GM19099 (cell line): ENCODE data around the gene MRPL48.

Source experiments
- POLR2A ChIP-seq: IDR thresholded peaks from 3 replicates; pipeline ENCODE4 v1.6.1; 2011; ENCODE audit warnings: low read depth; ENCODE audit not compliant: insufficient read length; ENCODE audit errors: extremely low read depth

MRPL48 gene

DNA sequence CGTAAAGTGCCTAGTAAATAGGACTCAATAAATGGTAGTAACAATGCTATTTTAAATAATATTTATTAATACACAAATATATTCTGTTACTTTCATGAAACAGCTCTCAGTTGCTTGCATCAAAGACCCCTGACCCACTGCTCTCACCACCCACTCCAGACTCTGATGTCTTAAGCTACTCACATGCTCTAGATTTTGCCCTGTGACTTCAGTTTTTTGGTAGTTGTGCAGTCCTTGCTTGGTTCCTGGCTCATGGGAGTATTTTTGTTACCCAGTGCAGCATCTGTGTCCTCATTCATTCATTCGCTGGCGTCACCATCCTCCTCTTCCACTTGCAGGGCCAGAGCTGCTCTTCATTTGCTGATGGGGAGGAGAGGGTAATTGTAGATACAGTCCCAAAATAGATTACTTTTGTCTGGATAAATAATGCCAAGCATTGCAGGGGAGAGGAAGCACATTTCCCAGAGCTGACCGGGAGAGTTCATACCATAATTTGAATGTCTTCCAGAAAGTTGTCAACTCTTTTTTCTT lies 12.7 kb downstream of the MRPL48 start:
- TF ChIP-seq POLR2A, result no peak

DNA sequence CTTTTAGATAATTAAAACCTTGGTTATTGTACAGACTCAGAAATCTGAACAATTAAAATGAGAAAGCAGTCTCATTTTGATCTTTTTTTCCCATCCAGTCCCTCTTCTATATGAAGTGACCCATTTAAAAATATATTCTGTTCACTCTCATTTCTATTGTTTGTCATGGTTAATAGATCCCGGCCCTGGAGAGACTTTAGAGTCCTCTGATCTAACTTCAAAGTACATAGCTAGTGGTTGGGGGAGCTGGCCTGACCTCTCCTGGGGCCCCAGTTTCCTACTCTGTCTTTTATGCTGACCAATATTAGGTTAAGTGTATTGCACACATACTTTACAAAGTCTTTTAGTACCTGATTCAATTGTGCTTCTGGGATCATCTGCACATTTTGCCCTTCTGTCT lies 13.5 kb downstream of the MRPL48 start:
- no peak for TF ChIP-seq POLR2A

DNA sequence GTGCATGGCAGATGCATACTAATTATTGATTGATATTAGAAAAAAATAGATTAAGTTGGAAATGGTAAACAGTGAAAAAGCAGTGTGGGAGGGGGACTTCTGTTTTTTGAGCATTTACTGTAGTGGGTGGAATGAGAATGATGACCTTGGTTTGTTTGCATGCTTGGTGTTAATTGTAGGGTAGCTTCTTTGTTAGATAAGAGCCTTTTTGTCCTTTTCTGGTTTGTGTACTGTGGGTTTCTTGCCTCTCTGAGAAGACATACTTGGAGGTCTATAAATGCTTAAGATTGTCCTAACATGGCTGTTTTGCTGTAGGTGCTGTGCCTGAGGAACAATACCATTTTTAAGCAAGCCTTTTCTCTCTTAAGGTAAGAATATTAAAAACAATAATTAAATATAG lies 17.0 kb downstream of the MRPL48 start:
- no peak for TF ChIP-seq POLR2A

DNA sequence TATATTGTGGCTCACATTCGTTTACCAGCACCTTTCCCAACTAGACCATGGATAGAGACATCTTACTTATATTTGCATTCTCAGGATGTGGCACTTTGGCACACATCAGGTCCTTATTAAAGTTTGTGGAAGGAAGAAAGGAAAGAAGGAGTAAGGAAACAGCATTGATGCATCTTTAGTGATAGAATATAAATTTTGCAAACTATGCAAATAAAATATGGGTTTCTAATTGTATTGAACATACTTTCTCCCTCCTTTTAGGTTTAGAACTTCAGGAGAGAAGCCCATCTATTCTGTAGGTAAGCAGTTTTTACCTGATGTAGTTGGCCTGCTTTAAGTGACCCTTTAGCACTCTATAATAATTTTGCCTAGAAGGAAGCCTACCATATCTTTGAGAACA lies 20.4 kb downstream of the MRPL48 start:
- no peak for TF ChIP-seq POLR2A

DNA sequence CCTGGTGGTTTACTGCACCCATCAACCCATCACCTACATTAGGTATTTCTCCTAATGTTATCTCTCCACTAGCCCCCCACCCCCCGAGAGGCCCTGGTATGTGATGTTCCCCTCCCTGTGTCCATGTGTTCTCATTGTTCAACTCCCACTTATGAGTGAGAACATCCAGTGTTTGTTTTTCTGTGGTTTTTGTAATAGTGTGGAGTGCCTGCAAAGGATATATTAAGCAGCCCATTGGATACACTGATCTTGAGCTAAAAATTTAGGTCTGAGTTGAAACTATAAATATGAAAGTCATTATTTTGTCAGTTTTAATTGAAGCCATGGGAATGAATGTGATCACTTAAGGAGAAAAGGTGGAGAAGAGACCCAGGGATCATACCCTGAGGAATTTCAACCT lies 23.0 kb downstream of the MRPL48 start:
- TF ChIP-seq POLR2A, result no peak

DNA sequence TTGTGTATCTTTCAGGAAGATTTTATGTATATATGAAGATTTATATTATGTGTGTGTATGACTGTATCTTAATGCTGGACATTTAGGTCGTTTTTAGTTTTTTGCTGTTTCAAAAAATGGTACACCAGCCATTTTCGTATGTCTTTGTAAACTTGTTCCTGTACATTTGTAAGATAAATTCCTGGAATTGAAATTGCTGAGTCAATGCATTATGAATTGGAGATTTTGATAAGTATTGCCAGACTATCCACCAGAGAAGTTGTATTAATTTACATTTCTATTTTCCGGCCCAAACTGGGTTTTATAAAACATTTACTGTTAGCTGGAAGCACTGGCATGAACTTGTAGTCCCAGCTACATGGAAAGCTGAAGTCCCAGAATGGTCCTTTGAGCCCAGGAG lies 24.6 kb downstream of the MRPL48 start:
- no peak for TF ChIP-seq POLR2A

DNA sequence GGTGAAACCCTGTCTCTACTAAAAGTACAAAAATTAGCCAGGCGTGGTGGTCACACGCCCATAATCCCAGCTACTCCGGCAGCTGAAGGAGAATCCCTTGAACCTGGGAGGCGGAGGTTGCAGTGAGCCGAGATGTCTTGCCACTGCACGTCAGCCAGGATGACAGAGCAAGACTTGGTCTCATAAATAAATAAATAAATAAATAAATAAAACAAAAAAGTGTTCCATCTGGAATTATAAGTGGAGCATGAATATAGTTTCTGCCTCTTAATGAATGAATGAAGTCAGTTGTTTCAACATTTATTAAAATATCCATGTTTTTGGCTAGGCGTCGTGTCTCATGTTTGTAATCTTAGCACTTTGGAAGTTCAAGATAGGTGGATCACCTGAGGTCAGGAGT lies 27.1 kb downstream of the MRPL48 start:
- no peak for TF ChIP-seq POLR2A

DNA sequence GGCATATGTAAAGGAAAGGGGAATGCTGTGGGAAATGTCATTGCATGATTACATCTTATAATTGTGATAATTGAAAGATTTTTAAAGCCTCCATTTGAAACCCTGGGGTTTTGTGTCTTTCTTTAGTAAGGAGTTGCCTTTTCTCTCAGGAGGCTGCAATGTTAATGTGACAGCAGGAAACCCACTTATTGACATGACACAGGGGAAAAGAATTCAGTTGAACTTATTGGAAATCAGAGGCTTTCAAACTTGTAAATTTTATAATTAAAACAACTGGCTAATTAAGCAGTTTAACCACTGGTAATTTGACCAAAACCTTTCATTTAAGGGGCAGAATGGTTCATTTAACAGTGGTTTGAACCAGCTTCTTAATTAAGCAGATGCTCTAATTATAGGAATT lies 31.2 kb downstream of the MRPL48 start:
- TF ChIP-seq POLR2A, result no peak

DNA sequence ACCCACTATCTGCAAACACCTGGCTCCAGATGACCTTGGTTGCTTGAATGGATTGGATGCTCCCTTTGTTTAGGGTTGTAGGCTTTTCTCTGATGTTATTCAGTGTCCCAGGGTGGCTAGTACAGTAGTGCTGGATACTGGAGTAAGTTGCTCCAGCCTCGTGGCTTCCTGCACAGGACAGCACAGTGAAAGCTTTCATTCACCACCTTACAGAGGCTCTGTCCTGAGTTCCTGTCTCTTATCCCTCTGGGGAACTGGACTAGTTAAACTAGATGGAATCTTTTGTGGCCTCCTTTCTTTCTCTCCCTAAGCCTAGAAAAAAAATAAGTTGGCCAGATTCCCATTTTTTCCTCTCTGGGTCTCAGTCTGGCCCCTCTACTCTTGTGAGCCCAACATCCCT lies 42.6 kb downstream of the MRPL48 start:
- TF ChIP-seq POLR2A, result no peak

DNA sequence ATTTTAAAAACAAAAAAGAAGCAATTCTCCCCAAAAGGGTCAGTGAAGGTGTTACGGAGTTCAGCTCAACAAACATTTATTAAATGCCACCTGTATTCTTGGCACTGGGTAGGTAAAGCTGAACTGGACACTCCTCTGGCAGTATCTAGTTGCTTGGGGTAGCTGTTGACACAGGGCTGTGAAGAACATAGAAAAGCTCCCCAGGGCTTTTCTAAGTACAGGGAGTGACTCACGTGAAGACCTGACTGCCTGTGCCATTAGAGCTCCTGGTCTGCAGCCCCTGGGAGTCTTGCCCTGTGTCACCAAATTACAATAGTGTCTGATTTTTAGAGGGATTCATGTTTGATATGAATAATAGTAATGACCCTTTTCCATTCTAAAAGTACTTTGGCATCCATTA lies 45.4 kb downstream of the MRPL48 start:
- no peak for TF ChIP-seq POLR2A

DNA sequence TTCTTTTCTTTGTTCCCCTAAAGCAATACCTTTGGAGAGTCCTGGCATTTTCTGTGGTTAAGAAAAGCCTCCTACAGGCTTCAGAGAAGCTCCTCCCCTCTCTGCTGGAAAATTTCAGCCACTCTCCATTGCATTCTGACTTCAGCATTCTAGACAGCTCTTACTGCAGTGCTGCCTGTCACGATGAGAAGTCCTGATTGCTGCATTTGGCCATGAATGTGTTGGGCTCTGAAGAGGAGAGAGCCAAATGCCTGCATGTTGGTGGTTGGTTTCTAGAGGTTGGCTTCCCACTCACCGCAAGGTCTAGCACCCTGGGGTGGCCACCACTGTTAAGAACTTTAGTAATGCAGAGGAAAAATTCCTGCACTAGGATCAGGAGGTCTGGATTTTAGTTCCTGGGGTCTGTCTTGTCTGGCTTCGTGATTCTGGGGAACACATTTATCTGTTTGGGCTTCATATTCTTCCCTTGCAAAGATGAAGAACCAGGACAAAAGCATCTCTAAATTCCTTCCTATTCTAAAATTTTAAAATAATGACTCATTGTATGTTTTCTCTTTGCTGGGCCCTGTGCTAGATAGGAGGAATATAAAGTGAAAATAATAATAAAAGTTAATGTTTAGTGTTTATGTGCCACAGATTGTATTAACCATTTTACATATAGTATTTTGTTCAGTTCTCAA lies 50.9 kb downstream of the MRPL48 start:
- no peak for TF ChIP-seq POLR2A

DNA sequence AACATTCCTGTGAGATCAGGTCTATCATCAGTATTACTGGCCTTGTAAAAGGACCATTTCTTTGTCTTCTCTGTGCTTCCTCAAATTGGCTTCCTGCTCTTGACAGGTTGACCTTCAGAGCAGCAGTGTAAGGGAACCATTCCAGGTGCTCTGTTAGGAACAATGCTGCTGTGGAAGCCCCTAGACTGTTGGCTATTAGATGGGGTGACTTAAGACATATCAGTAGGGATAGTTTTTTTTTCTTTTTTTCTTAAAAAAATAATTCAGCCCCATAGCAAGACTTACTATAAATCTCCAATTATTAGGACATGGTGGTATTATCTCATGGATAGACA lies 51.4 kb downstream of the MRPL48 start:
- no peak for TF ChIP-seq POLR2A

DNA sequence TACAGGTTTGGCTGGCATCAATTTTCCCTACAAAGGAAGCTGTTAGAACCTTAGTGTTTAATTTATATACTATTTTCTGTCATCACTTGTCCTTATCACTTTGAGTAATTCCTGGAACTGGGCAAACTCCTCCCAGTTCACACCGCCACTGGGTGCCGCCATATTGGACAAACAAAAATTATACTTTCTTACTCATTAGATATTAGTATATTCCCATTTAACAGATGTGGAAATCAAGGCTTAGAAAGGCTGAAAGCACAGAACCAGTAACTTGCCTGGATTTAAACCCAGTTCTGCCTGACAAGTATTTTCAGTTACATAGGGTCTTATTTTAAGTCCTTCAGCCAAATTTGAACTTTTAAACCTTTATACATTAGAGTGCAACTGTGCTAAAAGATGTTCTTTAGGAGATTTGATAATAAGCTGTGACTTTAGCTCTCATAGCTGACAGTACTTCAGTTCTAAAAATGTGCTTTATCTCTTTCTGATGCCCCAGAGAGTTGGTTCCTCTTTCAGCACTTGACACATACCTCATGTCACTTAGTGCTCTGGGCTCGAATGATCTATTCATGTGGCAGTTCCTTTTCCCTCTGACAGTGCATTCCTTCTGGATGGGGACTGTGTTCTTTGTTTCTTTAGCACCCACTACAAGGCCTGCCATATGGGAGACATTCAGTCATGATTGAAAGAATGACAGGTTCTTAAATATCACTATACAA lies 63.5 kb downstream of the MRPL48 start:
- TF ChIP-seq POLR2A, result no peak

DNA sequence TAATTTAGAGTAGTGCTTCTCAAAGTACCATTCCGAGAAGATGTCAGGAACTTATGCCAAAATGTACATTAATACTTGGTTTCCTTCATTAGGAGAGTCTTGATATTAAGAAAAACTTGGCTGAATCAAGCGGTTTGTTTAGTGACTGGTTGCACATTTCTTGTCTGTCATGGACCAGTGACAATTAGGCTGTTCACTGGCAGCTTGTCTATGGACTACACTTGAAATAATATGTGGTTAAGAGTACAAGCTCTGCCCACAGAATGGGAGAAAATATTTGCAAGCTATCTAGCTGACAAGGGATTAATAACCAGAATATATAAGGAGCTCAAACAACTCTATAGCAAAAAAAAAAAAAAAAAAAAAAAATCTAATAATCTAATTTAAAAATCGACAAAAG lies 64.4 kb downstream of the MRPL48 start:
- no peak for TF ChIP-seq POLR2A

DNA sequence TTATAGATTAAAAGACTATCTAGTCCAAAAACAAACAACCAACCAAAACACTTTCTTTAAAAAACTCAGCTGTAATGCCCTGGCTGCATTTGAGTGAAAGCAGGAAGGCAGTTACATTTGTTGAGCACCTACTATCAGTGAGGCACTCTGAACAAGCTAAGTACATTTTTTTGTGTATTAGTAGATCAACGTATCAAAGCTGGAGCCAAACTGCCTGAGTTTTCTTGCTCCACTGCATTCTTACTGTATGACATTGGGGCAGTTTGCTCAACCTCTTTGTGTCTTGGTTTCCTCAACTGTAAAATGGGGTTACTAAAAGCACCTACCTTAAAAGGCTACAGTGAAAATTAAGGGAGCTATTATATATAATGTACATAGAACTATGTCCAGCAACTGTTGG lies 67.0 kb downstream of the MRPL48 start:
- TF ChIP-seq POLR2A, result no peak

DNA sequence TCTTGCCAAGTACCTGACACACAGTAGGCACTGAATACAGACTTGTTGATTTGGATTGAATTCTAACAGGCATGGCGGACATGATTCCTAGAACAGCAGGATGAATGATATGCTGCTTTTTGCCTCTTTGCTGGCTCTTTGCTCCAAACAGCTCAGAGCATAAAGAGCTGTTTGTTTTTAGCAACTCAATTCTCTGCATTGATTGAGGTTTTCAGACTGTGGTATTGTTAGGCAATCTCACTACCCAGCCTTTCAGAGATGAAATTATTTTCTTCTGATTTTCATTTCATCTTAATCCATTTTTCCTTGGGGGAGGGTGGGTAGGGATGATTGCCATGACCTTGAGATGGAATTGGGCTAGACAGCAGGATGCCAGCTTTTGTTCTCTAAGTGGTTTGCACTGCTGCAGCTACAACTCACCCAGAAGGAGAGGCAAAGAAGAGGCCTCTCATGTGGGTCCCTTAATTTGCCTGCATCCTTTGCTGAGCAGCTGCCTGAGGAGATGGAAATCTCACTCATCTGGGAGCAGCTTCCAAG lies 68.4 kb downstream of the MRPL48 start:
- TF ChIP-seq POLR2A, result no peak

DNA sequence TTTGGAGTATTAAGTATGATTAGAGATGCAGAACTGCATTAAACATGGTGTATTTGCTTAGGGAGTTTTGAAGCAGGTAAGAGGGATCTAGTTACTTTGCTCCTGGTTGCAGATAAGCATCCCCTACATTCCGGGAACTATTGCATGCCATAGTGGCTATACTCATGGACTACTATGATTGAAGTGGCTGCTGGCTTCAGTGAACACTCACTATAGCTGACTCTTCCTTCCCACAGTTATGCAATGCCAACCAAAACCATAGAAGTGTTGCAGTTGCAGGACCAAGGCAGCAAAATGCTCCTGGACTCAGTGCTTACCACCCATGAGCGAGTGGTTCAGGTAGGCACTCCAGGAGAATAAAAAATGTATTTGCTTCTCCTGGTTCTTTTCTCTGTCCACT lies 72.0 kb downstream of the MRPL48 start:
- no peak for TF ChIP-seq POLR2A

DNA sequence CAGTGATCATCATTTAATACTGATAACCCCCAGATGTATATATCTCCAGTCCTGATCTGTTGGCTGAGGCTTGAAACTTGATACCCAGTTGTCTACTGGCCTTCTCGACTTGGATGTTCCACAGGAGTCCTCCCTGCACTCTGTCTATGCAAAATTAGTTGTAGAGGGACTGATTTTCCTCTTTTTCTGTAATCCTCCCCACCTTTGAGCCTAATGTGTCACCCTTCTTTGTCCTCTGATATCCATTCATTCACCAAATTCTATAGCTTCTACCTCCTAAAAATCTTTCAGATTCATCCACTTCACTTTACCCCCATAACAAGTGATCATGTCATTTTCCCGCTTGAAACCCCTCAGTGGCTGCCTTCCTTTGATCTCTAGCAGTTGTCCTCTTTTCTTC lies 72.5 kb downstream of the MRPL48 start:
- TF ChIP-seq POLR2A, result no peak
